OCI-M1 (cell line): ENCODE results near the gene ERCC1.

Experiments
- DNase-seq: peaks from one replicate; lab custom pipeline; 2025; lab: John Stamatoyannopoulos, UW

The ERCC1 gene

DNA sequence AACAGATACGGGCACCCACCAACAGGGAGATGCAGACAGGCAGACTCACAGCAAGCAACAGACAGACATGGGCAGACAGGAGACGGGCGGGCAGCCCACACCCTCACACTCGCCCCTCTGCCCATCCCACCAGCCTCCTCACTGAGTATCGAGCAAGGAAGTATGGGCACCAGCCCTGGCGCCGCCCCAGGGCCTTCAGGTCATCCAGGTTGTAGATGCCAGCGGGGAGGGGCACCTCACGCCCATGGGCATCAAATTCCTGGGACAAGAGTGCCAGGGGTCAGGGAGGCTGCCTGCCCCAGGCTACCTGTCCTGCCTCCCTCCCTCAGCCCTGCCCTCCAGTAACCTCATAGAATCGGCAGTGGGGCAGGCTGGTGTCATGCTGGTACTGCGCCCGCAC, 59.0 kb downstream of the ERCC1 start:
- no peak for DNase-seq

DNA sequence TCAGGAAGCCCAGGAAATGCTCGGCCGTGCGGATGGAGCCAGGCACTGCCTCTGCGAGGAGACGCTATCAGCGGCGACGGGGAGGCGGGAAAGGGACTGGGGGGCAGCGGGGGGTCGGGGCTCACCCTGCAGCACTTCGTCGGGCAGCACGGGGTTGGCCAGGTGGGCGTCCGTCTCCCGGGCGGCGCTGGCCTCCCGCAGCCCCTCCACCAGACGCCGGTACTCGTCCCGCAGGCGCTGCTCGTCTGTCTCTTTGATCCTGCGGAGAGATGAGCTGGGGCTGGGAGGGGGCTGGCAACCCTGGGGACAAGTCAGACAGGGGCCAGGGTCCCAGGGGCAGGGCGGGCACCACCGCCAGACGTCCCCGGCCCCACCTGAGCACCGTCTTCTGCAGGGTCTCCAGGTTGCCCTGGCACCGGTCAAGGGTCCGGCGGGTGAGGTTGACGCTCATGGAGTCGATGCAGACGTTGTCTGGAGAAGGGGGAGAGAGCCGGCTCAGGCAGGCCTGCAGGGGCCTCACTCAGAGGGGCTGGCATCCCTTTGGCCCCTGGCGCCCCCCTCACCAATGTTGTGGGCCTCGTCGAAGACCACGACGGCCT, 59.8 kb downstream of the ERCC1 start:
- no peak for DNase-seq

DNA sequence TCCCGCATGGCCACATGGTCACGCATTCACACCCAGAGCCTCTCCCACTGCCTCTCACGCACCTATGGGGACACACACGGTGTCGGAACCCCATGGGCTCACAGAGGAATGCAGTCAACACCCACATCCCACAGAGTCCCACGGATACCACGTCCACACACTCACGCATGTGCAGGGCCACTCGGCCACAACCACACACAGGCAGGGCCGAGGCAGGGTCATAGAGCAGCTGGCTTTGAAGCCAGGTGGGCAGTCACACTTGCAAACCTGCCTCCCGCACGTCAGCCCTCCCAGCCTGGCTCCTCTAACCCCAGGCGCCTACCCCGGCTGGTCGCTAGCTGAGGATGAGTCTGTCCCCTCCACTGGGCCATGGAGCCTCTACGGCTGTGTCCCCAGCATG, 61.4 kb downstream of the ERCC1 start:
- DNase-seq = no peak

DNA sequence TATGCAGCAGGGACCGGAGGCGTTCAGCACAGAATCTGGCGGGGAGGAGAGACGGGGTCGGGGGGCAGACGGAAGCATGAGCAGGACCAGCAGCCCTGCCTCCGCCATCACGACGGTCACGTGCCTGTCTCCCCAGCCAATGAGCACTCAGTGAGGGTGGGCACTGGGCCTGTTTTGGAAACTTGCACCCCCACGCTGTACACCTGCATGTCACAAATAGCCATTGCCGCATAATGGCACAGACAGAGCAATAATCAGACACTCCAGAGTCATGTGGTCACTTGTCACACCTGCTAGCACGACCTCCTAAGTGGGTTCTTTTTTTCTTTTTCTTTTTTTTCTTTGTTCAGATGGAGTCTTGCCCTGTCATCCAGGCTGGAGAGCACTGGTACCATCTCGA, 62.1 kb downstream of the ERCC1 start:
- no peak for DNase-seq

DNA sequence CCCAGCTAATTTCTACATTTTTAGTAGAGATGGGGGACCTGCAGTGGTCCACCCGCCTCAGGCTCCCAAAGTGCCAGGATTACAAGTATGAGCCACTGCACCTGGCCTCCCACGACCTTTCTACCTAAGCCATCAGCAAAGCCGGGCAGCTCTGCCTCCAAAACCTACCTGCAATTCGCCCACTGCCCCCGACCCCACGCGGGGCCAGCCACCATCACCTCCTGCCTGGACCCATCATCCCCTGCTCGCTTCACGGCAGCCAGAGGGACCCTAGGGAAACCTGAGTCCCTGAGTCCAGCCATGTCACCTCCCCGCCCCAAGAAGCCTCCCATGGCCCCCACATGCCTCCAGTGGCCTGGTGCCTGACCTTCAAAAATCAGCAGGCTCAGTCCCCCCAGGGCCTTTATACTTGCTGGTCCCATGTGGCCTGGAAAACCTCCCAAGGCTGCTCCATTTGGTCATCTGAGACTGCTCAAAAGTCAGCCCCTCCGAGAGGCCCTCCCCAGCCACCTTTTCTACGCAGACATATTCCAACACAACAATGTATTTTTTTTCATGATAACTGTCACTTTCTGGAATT, 65.4 kb downstream of the ERCC1 start:
- DNase-seq = no peak

DNA sequence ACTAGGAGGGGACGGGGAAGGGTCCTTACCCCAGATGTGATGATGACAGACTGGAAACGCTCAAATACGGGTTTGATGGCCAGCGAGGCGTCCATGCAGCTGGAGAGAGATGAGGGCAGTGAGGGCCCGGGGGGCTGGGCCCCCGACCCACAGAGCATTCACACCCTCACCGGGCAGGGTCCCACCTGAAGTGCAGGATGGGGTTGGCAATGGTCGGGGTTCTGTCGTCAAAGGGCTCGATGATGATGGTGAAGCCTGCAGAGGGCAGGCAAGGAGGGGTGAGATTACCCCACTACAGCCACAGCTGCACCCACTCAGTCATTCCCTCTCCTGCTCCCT, 66.3 kb downstream of the ERCC1 start:
- no peak for DNase-seq
